Chondrocyte (in vitro differentiated cells): ENCODE measurements around the gene C1S. TPM values are rescaled to one million over a fixed set of nuclear protein-coding genes. Genes with fewer than 3 reads are reported as not detected.
A peak's percentile ranks its signal among the peaks of the same experiment; 100 is the strongest.

Experiments used
- DNase-seq: peaks from one replicate; pipeline ENCODE4 v3.0.0; 2021; ENCODE audit warnings: mixed read lengths, low spot score
- H3K27ac Mint-ChIP-seq: one replicate; pipeline ENCODE4 v1.8.0; 2021; ENCODE audit warnings: mild to moderate bottlenecking, moderate library complexity, mixed read lengths; ENCODE audit not compliant: unreplicated experiment
- H3K27me3 Mint-ChIP-seq: 2 replicates; pipeline ENCODE4 v1.8.0; 2021; ENCODE audit warnings: low read depth, mixed read lengths
- H3K36me3 Mint-ChIP-seq: 2 replicates; pipeline ENCODE4 v1.8.0; 2021; ENCODE audit warnings: low read depth, mixed read lengths
- H3K4me1 Mint-ChIP-seq: 2 replicates; pipeline ENCODE4 v1.8.0; 2021; ENCODE audit warnings: low read depth, mild to moderate bottlenecking, mixed read lengths
- H3K4me3 Mint-ChIP-seq: one replicate; pipeline ENCODE4 v1.8.0; 2021; ENCODE audit warnings: mild to moderate bottlenecking, moderate library complexity, mixed read lengths; ENCODE audit not compliant: unreplicated experiment
- H3K9me3 Mint-ChIP-seq: 2 replicates; pipeline ENCODE4 v1.8.0; 2021; ENCODE audit warnings: low read depth, mixed read lengths
- total RNA-seq: library from RNA; stranded (reverse); gene quantifications from 3 replicates; pipeline ENCODE4 v1.2.1, GENCODE V29; 2021
- TF ChIP-seq, protein P1 (sequence below): fragments of 200-600 bp; sonication (generic); IDR thresholded peaks from 2 replicates; pipeline ENCODE4 v1.5.0; 2021; ENCODE audit warnings: antibody characterized with exemption, mild to moderate bottlenecking, moderate library complexity

Gene C1S
- total RNA-seq, 1 donor from 2014 or later = 20.8 TPM

DNA sequence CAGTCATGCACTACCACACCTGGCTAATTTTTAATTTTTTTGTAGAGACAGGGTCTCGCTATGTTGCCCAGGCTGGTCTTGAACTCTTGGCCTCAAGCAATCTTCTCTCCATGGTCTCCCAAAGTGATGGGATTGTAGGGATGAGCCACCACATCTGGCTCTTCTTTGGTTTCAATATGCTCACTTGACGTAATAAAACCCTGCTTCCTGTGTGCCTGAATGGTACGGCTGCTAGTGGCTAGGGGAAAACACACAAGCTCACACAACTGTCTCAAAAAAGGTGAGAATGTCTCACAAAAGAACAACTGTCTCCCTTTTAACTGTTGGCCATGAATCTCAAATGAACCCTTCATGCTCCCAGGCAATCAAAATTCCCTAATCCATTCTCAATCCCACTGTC, 15.0 kb downstream of the C1S start:
- no peaks in the 10 kb centered on the region for H3K36me3 Mint-ChIP-seq
- TF ChIP-seq, protein P1, sequence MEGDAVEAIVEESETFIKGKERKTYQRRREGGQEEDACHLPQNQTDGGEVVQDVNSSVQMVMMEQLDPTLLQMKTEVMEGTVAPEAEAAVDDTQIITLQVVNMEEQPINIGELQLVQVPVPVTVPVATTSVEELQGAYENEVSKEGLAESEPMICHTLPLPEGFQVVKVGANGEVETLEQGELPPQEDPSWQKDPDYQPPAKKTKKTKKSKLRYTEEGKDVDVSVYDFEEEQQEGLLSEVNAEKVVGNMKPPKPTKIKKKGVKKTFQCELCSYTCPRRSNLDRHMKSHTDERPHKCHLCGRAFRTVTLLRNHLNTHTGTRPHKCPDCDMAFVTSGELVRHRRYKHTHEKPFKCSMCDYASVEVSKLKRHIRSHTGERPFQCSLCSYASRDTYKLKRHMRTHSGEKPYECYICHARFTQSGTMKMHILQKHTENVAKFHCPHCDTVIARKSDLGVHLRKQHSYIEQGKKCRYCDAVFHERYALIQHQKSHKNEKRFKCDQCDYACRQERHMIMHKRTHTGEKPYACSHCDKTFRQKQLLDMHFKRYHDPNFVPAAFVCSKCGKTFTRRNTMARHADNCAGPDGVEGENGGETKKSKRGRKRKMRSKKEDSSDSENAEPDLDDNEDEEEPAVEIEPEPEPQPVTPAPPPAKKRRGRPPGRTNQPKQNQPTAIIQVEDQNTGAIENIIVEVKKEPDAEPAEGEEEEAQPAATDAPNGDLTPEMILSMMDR = no peak
- no peak overlapping the region for H3K27ac Mint-ChIP-seq
- no peak for DNase-seq
- no peaks in the 10 kb centered on the region for H3K27me3 Mint-ChIP-seq
- no peak overlapping the region for H3K4me3 Mint-ChIP-seq
- no peaks in the 10 kb centered on the region for H3K9me3 Mint-ChIP-seq
- H3K4me1 Mint-ChIP-seq = peaks cover 10% of the 10 kb centered on the region

DNA sequence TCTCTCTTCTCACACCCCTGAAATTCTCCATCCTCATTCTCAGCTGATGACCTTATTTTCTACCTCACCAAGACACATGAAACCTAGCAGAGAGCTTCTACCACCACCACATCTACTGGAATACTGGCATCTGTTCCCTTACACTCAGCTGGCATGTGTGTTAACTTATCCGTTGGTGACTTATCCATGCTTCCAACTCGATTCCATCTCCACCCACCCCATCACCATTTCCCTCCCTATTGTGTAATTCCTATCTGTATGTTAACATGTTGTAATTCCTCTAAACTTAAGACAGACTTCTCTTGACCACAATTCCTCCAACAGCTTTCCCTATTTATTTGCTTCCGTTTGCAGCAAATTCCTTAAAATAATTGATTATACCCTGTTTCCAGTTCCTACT, 15.4 kb downstream of the C1S start:
- Mint-ChIP-seq H3K27ac (no peak overlapping the region), H3K36me3 (no peaks in the 10 kb centered on the region), H3K4me1 (peaks cover 11% of the 10 kb centered on the region), H3K27me3 (no peaks in the 10 kb centered on the region), H3K4me3 (no peak overlapping the region), H3K9me3 (no peaks in the 10 kb centered on the region)
- TF ChIP-seq, protein P1 = no peak
- DNase-seq = no peak

DNA sequence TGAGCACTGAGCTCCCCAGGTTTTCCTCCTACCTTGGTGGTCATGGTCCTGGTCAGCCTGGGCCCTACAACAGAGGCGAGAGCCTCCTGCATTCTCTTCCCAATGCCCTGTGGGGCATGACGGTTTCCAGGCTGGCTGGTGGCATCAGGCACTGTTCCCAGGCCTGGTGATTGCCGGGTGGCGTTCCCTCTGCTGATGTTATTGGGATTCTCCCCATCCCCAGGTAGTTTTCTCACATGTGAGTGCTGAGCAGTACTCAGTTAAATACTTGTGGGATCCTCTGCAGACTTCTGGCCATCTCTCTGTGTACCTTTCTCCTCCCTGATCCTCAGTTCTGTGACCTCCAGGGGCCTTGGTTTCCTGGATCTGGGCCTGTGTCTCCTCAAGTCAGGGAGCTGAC, 16.0 kb downstream of the C1S start:
- H3K27ac Mint-ChIP-seq = no peak overlapping the region

DNA sequence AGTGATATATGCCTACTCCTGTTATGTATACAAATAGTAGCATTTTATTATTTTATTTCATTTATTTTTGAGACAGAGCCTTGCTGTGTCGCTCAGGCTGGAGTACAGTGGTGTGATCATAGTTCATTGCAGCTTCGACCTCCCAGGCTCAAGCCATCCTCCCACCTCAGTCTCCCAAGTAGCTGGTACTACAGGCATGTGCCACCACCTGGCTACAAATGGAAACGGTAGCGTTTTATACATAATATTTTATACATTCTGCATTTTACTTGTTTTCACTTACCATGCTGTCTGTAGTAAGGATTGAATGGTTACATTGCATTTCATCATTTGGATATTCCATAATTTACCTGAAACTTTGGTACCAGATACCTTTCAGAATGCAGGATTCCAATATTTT, 17.6 kb downstream of the C1S start:
- H3K4me3 Mint-ChIP-seq = no peak overlapping the region
- no peaks in the 10 kb centered on the region for H3K27me3 Mint-ChIP-seq
- TF ChIP-seq, protein P1 = peak; percentile 25
- H3K9me3 Mint-ChIP-seq = peaks cover under 1% of the 10 kb centered on the region
- no peak for DNase-seq
- H3K4me1 Mint-ChIP-seq = peaks cover 11% of the 10 kb centered on the region
- H3K27ac Mint-ChIP-seq = no peak overlapping the region
- H3K36me3 Mint-ChIP-seq = peaks cover 3% of the 10 kb centered on the region

More for the DNA sequence above, 16.0 kb downstream of the C1S start:
- no peak for DNase-seq
- no peaks in the 10 kb centered on the region for H3K36me3 Mint-ChIP-seq
- no peaks in the 10 kb centered on the region for H3K27me3 Mint-ChIP-seq
- no peak overlapping the region for H3K4me3 Mint-ChIP-seq
- no peaks in the 10 kb centered on the region for H3K9me3 Mint-ChIP-seq
- TF ChIP-seq, protein P1 = no peak
- peaks cover 11% of the 10 kb centered on the region for H3K4me1 Mint-ChIP-seq

DNA sequence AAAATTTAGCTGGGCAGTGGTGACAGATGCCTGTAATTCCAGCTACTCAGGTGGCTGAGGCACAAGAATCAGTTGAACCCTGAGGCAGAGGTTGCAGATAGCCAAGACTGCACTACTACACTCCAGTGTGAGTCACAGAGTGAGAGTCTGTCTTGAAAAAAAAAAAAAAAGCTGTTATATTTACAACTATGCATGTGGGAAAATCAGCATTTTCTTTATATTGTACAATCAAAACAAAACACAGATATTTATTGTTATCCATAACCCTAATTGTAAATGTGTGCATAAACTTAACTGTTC, 19.3 kb downstream of the C1S start:
- TF ChIP-seq, protein P1 = no peak
- no peak for DNase-seq
- Mint-ChIP-seq H3K9me3 (peaks cover 3% of the 10 kb centered on the region), H3K36me3 (peaks cover 5% of the 10 kb centered on the region), H3K4me1 (peaks cover 11% of the 10 kb centered on the region), H3K4me3 (no peak overlapping the region), H3K27me3 (no peaks in the 10 kb centered on the region), H3K27ac (peak overlapping the region; percentile 90)
